IMR-90 (cell line): ENCODE results near the gene SIRT5. TPM values are rescaled to one million over a fixed set of nuclear protein-coding genes. Genes with fewer than 3 reads are reported as not detected.
A peak's percentile ranks its signal among the peaks of the same experiment; 100 is the strongest.

Experiments used
- ATAC-seq: fragments of 200-7000 bp; cut with Tn5 transposase; 2 replicates; pipeline ENCODE4 v1.9.1; 2020; ENCODE audit warnings: low read depth, mild to moderate bottlenecking, moderate library complexity
- BruUV-seq: library from RNA; stranded (reverse); fragments of 400-500 nt; replicated peaks from 2 replicates; lab custom pipeline; 2021; lab: Mats Ljungman, UMichigan
- CTCF ChIA-PET: fragments of 300-600 bp; formaldehyde crosslinking; extraction: SDS; loops from one replicate; lab custom pipeline; 2021; ENCODE audit warnings: antibody characterized with exemption; lab: Yijun Ruan, JAX
- POLR2A ChIA-PET: fragments of 300-600 bp; sonication (Branson Sonifier 250); formaldehyde crosslinking; loops from one replicate; lab custom pipeline; 2022; ENCODE audit warnings: antibody characterized with exemption; ENCODE audit not compliant: unreplicated experiment; lab: Charles Lee
- DNase-seq: peaks from one replicate; pipeline ENCODE4 v3.0.0; 2013
- H2AFZ ChIP-seq: replicated peaks from 2 replicates; pipeline ENCODE3; 2013; ENCODE audit warnings: low read length, mild to moderate bottlenecking; ENCODE audit not compliant: poor library complexity
- H2AK5ac ChIP-seq: 2 replicates; pipeline ENCODE4 v1.6.1; 2013; ENCODE audit warnings: low read depth, low read length, inconsistent platforms
- H2AK9ac ChIP-seq: replicated peaks from 2 replicates; pipeline ENCODE3; 2013; ENCODE audit warnings: mild to moderate bottlenecking, low read depth, low read length, moderate library complexity; ENCODE audit not compliant: poor library complexity
- H2BK120ac ChIP-seq: 2 replicates; pipeline ENCODE4 v1.6.1; 2013; ENCODE audit warnings: low read depth, low read length, inconsistent platforms
- H2BK15ac ChIP-seq: 3 replicates; pipeline ENCODE4 v1.6.1; 2013; ENCODE audit warnings: low read depth, low read length, inconsistent platforms
- H2BK20ac ChIP-seq: 2 replicates; pipeline ENCODE4 v1.6.1; 2013; ENCODE audit warnings: low read depth, mild to moderate bottlenecking, inconsistent platforms, low read length, moderate library complexity
- H2BK5ac ChIP-seq: 2 replicates; pipeline ENCODE4 v1.6.1; 2013; ENCODE audit warnings: mild to moderate bottlenecking, low read depth, low read length, inconsistent platforms; ENCODE audit not compliant: poor library complexity, severe bottlenecking
- H3K14ac ChIP-seq: replicated peaks from 2 replicates; pipeline ENCODE4 v1.6.1; 2013; ENCODE audit warnings: low read depth, low read length, inconsistent platforms
- H3K18ac ChIP-seq: 2 replicates; pipeline ENCODE4 v1.6.1; 2013; ENCODE audit warnings: low read depth, low read length, control low read depth
- H3K23ac ChIP-seq: 2 replicates; pipeline ENCODE4 v1.6.1; 2013; ENCODE audit warnings: low read depth, low read length, inconsistent platforms
- H3K27ac ChIP-seq: 2 replicates; pipeline ENCODE4 v1.5.1; 2013; ENCODE audit warnings: mild to moderate bottlenecking, control low read depth, low read length; ENCODE audit not compliant: insufficient read depth
- H3K27me3 ChIP-seq: 2 replicates; pipeline ENCODE4 v1.6.1; 2013; ENCODE audit warnings: low read length; ENCODE audit not compliant: control insufficient read depth, insufficient read depth
- H3K36me3 ChIP-seq: 2 replicates; pipeline ENCODE4 v1.6.1; 2013; ENCODE audit warnings: low read length, mixed read lengths; ENCODE audit not compliant: control insufficient read depth, insufficient read depth
- H3K4ac ChIP-seq: 2 replicates; pipeline ENCODE4 v1.6.1; 2013; ENCODE audit warnings: low read depth, low read length, inconsistent platforms
- H3K4me1 ChIP-seq: 2 replicates; pipeline ENCODE4 v1.6.1; 2013; ENCODE audit warnings: low read length, mixed read lengths; ENCODE audit not compliant: control insufficient read depth, insufficient read depth
- H3K4me2 ChIP-seq: 2 replicates; pipeline ENCODE4 v1.6.1; 2013; ENCODE audit warnings: low read depth, mild to moderate bottlenecking, control low read depth, low read length, moderate library complexity
- H3K4me3 ChIP-seq: 2 replicates; pipeline ENCODE4 v1.5.1; 2013; ENCODE audit warnings: low read depth, mild to moderate bottlenecking, control low read depth, low read length, moderate library complexity; ENCODE audit not compliant: insufficient read depth
- H3K56ac ChIP-seq: 2 replicates; pipeline ENCODE4 v1.6.1; 2013; ENCODE audit warnings: low read length, inconsistent platforms; ENCODE audit not compliant: insufficient read depth; ENCODE audit errors: extremely low read depth
- H3K79me1 ChIP-seq, 2 experiments: 2 replicates each; pipeline ENCODE4 v1.6.1; 2013; ENCODE audit warnings: low read length in 2 of 2, inconsistent platforms in 1 of 2, low read depth in 1 of 2
- H3K9ac ChIP-seq: 2 replicates; pipeline ENCODE4 v1.6.1; 2013; ENCODE audit warnings: low read depth, low read length, control low read depth
- H3K9me1 ChIP-seq: 2 replicates; pipeline ENCODE4 v1.6.1; 2013; ENCODE audit warnings: low read length, inconsistent platforms; ENCODE audit not compliant: insufficient read depth
- H3K9me3 ChIP-seq: 2 replicates; pipeline ENCODE4 v1.6.1; 2013; ENCODE audit warnings: low read length; ENCODE audit not compliant: control insufficient read depth, insufficient read depth
- H4K20me1 ChIP-seq: 2 replicates; pipeline ENCODE4 v1.6.1; 2013; ENCODE audit warnings: low read length, inconsistent platforms; ENCODE audit not compliant: insufficient read depth
- H4K5ac ChIP-seq: 2 replicates; pipeline ENCODE4 v1.6.1; 2013; ENCODE audit warnings: mild to moderate bottlenecking, low read depth, low read length, control low read depth
- H4K8ac ChIP-seq, 2 experiments: 2 replicates each; pipeline ENCODE4 v1.6.1; 2013; ENCODE audit warnings: low read depth in 2 of 2, low read length in 2 of 2, control low read depth in 1 of 2, inconsistent platforms in 1 of 2
- H4K91ac ChIP-seq: 2 replicates; pipeline ENCODE4 v1.6.1; 2013; ENCODE audit warnings: low read depth, low read length, inconsistent platforms; ENCODE audit not compliant: insufficient read depth
- BHLHE40 ChIP-seq: fragments of 150-350 bp; IDR thresholded peaks from 2 replicates; pipeline ENCODE4 v1.6.1; 2016; ENCODE audit warnings: mild to moderate bottlenecking, low read depth, low read length
- CHD1 ChIP-seq: IDR thresholded peaks from 2 replicates; pipeline ENCODE4 v1.6.1; 2012; ENCODE audit warnings: low read depth, low read length, improper control_type of control experiment
- ELK1 ChIP-seq: fragments of 150-350 bp; IDR thresholded peaks from 2 replicates; pipeline ENCODE4 v1.6.1; 2016; ENCODE audit warnings: low read depth, mild to moderate bottlenecking, low read length, moderate library complexity, borderline replicate concordance
- MAFK ChIP-seq: IDR thresholded peaks from 2 replicates; pipeline ENCODE4 v1.6.1; 2012; ENCODE audit warnings: low read depth, low read length, improper control_type of control experiment
- MXI1 ChIP-seq: IDR thresholded peaks from 2 replicates; pipeline ENCODE4 v1.6.1; 2012; ENCODE audit warnings: low read depth, mild to moderate bottlenecking, low read length, moderate library complexity, borderline replicate concordance
- NFE2L2 ChIP-seq: fragments of 150-350 bp; IDR thresholded peaks from 2 replicates; pipeline ENCODE4 v1.6.1; 2016; ENCODE audit warnings: low read depth, mild to moderate bottlenecking, low read length
- RAD21 ChIP-seq: IDR thresholded peaks from 2 replicates; pipeline ENCODE4 v1.6.1; 2012; ENCODE audit warnings: low read length, improper control_type of control experiment
- RCOR1 ChIP-seq: IDR thresholded peaks from 2 replicates; pipeline ENCODE4 v1.6.1; 2012; ENCODE audit warnings: mild to moderate bottlenecking, low read length, improper control_type of control experiment; ENCODE audit not compliant: insufficient replicate concordance
- SMC3 ChIP-seq: fragments of 150-350 bp; IDR thresholded peaks from 2 replicates; pipeline ENCODE4 v1.6.1; 2016; ENCODE audit warnings: low read depth, mild to moderate bottlenecking, antibody characterized with exemption, low read length, moderate library complexity
- USF2 ChIP-seq: fragments of 150-350 bp; IDR thresholded peaks from 2 replicates; pipeline ENCODE4 v1.6.1; 2017; ENCODE audit warnings: mild to moderate bottlenecking, antibody characterized with exemption, low read length, low read depth
- WGBS, 2 experiments: methylation state at CpG; one replicate each; pipeline versions ENCODE4 v1.1.5 to v1.1.7; 2013; ENCODE audit warnings: missing lambda C conversion rate in 2 of 2; ENCODE audit not compliant: insufficient read length in 1 of 2; ENCODE audit errors: extremely low coverage in 2 of 2; 5-methylcytosine and 5-hydroxymethylcytosine counted together
- dilution Hi-C: fragments of 300-500 bp; cut with HindIII; formaldehyde crosslinking; loops from one replicate; pipeline ENCODE4 v1.14.3; 2018; ENCODE audit warnings: low sequenced_read_pairs; ENCODE audit not compliant: unreplicated experiment
- in situ Hi-C: fragments of 300-500 bp; cut with MboI; formaldehyde crosslinking; loops from 3 replicates; pipeline ENCODE4 v1.14.3; 2019; ENCODE audit warnings: low sequenced_read_pairs, inconsistent platforms, mixed read lengths
- intact Hi-C: fragments of 100-400 bp; cut with micrococcal nuclease; formaldehyde crosslinking; loops from 2 replicates; pipeline ENCODE4 v1.10.0; 2022
- polyA plus RNA-seq, 3 experiments: library from polyadenylated mRNA; depleted of rRNA; stranded (reverse); fragments of >200 nt; gene quantifications; 2 replicates each; pipeline ENCODE4 v1.2.3, GENCODE V29; 2012; ENCODE audit warnings: low replicate concordance in 1 of 3
- total RNA-seq: library from RNA; depleted of rRNA; stranded (reverse); fragments of >200 nt; gene quantifications from 2 replicates; pipeline ENCODE4 v1.2.3, GENCODE V29; 2012

SIRT5 gene
- total and polyA plus RNA-seq, 2 of the 4 experiments (the other 2 are of a cell fraction): 4.7 to 5.2 TPM

- POLR2A ChIA-PET: no interaction called here
Measured at GRCh38 chr6:13586603-13587542, 12.5 kb downstream of the SIRT5 start.

More at GRCh38 chr6:13586603-13587542, 12.5 kb downstream of the SIRT5 start:
- Histone ChIP-seq H2BK15ac (no peak overlapping the region; the same call in 2 of the 3 replicates), H3K4ac (peak overlapping the region; percentile 70; the same call in 1 of the 2 replicates), H2BK5ac (no peak overlapping the region), H3K56ac (no peak overlapping the region), H4K8ac (peak overlapping the region; percentile 36 to 55; a peak in 3 of 4 replicates), H3K23ac (peak overlapping the region; percentile 60; the same call in 1 of the 2 replicates), H4K20me1 (no peaks in the 10 kb centered on the region; the same call in 1 of the 2 replicates), H3K27ac (peak overlapping the region; percentile 12; the same call in 1 of the 2 replicates), H3K9me3 (no peaks in the 10 kb centered on the region), H4K91ac (peak overlapping the region; percentile 74), H2BK120ac (peak overlapping the region; percentile 52; the same call in 1 of the 2 replicates), H2AK9ac (peak overlapping the region; percentile 92), H2AK5ac (peak overlapping the region; percentile 86), H2AFZ (peak overlapping the region; percentile 25), H3K79me1 (peaks cover 0 to 11% of the 10 kb centered on the region in 2 experiments; a peak in 2 of 4 replicates), H3K4me2 (no peak overlapping the region), H3K36me3 (peaks cover 9% of the 10 kb centered on the region), H3K9ac (no peak overlapping the region), H3K14ac (peak overlapping the region; percentile 65), H3K18ac (no peak overlapping the region), H3K27me3 (no peaks in the 10 kb centered on the region), H3K4me3 (no peak overlapping the region), H2BK20ac (peak overlapping the region; percentile 8), H3K4me1 (peaks cover 16% of the 10 kb centered on the region), H3K9me1 (peaks cover 9% of the 10 kb centered on the region), H4K5ac (peak overlapping the region; percentile 7; the same call in 1 of the 2 replicates)
- 80% methylated on average over 1 of the region's 7 CpGs; no CpG with 5 or more reads in 1 of the 2 experiments for WGBS, 2 experiments
- BruUV-seq: no TSS peak
- DNase-seq (peak; percentile 55), ATAC-seq (peak; percentile 83)
- no peak for TF ChIP-seq MAFK
- TF ChIP-seq ELK1: no peak
- no peak for TF ChIP-seq SMC3
- no peak for TF ChIP-seq CHD1
- no peak for TF ChIP-seq BHLHE40
- TF ChIP-seq MXI1: no peak
- no peak for TF ChIP-seq RAD21
- no peak for TF ChIP-seq NFE2L2
- no peak for TF ChIP-seq USF2
- TF ChIP-seq RCOR1: no peak
- CTCF ChIA-PET: interaction anchor here (1.0 kb wide), 1 partner anchor 12 kb away, joined by 6 read pairs; the partner anchor contains the start of gene SIRT5
- in situ Hi-C loops (no loop called here), intact Hi-C loops (no loop called here), dilution Hi-C loops (no loop called here)
